Chondrocyte (in vitro differentiated cells): ENCODE data around the gene PRELID3B. TPM values are rescaled to one million over a fixed set of nuclear protein-coding genes. Genes with fewer than 3 reads are reported as not detected.

ENCODE experiments used
- DNase-seq: peaks from one replicate; pipeline ENCODE4 v3.0.0; 2021; ENCODE audit warnings: mixed read lengths, low spot score
- H3K27ac Mint-ChIP-seq: one replicate; pipeline ENCODE4 v1.8.0; 2021; ENCODE audit warnings: mild to moderate bottlenecking, moderate library complexity, mixed read lengths; ENCODE audit not compliant: unreplicated experiment
- H3K27me3 Mint-ChIP-seq: 2 replicates; pipeline ENCODE4 v1.8.0; 2021; ENCODE audit warnings: low read depth, mixed read lengths
- H3K36me3 Mint-ChIP-seq: 2 replicates; pipeline ENCODE4 v1.8.0; 2021; ENCODE audit warnings: low read depth, mixed read lengths
- H3K4me1 Mint-ChIP-seq: 2 replicates; pipeline ENCODE4 v1.8.0; 2021; ENCODE audit warnings: low read depth, mild to moderate bottlenecking, mixed read lengths
- H3K4me3 Mint-ChIP-seq: one replicate; pipeline ENCODE4 v1.8.0; 2021; ENCODE audit warnings: mild to moderate bottlenecking, moderate library complexity, mixed read lengths; ENCODE audit not compliant: unreplicated experiment
- H3K9me3 Mint-ChIP-seq: 2 replicates; pipeline ENCODE4 v1.8.0; 2021; ENCODE audit warnings: low read depth, mixed read lengths
- total RNA-seq: library from RNA; stranded (reverse); gene quantifications from 3 replicates; pipeline ENCODE4 v1.2.1, GENCODE V29; 2021
- TF ChIP-seq, protein P1 (sequence below): fragments of 200-600 bp; sonication (generic); IDR thresholded peaks from 2 replicates; pipeline ENCODE4 v1.5.0; 2021; ENCODE audit warnings: antibody characterized with exemption, mild to moderate bottlenecking, moderate library complexity

The PRELID3B gene
- total RNA-seq, 1 donor from 2014 or later = 41.1 TPM

DNA sequence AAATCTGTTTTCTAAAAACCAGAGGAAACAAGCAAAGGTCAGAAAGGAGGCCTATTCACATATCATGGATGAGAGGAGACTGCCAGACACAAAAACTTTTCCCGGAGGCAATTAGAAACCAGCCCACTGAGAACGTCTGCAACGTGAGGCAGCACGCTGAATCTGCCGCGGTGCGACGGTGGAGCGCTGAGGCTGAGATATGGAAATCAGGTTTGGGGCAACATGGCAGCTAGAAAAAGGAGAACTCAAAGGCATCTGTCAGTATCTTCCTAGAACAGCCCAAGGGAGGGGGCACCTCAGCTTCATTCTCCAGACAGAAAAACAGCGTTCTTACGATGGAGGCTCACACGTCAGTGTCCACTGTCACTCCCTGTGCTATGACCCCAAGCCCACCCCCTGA is 5.2 kb downstream of the PRELID3B start:
- Mint-ChIP-seq H3K27ac (no peak overlapping the region), H3K9me3 (no peaks in the 10 kb centered on the region), H3K4me3 (no peak overlapping the region), H3K36me3 (peaks cover 22% of the 10 kb centered on the region), H3K4me1 (peaks cover 34% of the 10 kb centered on the region), H3K27me3 (no peaks in the 10 kb centered on the region)
- no peak for DNase-seq
- TF ChIP-seq, protein P1, sequence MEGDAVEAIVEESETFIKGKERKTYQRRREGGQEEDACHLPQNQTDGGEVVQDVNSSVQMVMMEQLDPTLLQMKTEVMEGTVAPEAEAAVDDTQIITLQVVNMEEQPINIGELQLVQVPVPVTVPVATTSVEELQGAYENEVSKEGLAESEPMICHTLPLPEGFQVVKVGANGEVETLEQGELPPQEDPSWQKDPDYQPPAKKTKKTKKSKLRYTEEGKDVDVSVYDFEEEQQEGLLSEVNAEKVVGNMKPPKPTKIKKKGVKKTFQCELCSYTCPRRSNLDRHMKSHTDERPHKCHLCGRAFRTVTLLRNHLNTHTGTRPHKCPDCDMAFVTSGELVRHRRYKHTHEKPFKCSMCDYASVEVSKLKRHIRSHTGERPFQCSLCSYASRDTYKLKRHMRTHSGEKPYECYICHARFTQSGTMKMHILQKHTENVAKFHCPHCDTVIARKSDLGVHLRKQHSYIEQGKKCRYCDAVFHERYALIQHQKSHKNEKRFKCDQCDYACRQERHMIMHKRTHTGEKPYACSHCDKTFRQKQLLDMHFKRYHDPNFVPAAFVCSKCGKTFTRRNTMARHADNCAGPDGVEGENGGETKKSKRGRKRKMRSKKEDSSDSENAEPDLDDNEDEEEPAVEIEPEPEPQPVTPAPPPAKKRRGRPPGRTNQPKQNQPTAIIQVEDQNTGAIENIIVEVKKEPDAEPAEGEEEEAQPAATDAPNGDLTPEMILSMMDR = no peak

DNA sequence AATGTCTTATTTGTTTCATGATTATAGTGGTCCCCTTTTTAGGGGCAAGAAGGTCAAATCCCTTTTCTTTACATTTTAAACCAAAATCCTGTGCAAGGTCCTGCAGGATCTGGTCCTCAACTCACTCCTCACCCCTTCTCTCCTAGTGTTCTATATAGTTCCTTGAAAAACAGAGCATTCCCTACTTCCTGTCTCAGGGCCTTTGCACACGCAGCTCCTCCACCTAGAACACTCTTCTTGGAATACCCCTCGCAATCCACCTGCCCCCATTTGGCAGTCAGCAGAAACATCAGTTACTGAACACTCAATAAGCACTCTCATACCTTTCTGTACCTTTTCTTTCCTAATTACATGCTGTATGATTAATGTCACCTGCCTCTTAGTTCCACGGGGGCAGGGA is 7.2 kb downstream of the PRELID3B start:
- H3K27ac Mint-ChIP-seq = peak overlapping the region; percentile 61

DNA sequence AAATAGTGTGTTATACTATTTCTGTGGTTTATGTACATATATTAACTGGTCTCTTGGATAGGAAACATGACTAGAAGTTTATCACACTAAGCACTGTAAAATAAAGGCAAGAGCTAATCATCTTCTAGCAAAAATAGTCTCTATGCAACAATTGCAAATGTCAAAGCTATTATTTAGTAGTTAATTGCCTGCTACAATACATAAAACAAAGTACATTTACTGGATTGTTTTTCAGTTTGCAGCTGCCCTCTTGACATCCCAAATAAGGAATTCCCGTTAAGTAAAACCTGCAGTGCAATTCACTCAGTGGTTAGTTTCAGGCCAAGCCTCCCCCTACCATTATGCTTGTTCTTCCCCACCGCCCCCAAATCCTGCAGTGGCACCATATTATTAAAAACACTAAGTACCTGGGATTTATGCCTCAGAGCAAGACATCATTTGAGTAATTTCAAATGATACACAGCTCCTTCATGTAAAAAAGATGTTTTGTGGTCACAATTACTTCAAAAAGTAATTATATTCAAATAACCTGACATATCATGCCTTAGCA is 8.9 kb downstream of the PRELID3B start:
- H3K9me3 Mint-ChIP-seq = no peaks in the 10 kb centered on the region
- DNase-seq = no peak
- TF ChIP-seq, protein P1 = no peak
- H3K4me3 Mint-ChIP-seq = no peak overlapping the region
- peaks cover 33% of the 10 kb centered on the region for H3K4me1 Mint-ChIP-seq
- no peak overlapping the region for H3K27ac Mint-ChIP-seq
- H3K27me3 Mint-ChIP-seq = no peaks in the 10 kb centered on the region
- H3K36me3 Mint-ChIP-seq = peaks cover 22% of the 10 kb centered on the region

More for the DNA sequence above, 7.2 kb downstream of the PRELID3B start:
- no peaks in the 10 kb centered on the region for H3K27me3 Mint-ChIP-seq
- no peaks in the 10 kb centered on the region for H3K9me3 Mint-ChIP-seq
- peaks cover 20% of the 10 kb centered on the region for H3K36me3 Mint-ChIP-seq
- DNase-seq = no peak
- TF ChIP-seq, protein P1 = no peak
- H3K4me3 Mint-ChIP-seq = no peak overlapping the region
- H3K4me1 Mint-ChIP-seq = peaks cover 30% of the 10 kb centered on the region

DNA sequence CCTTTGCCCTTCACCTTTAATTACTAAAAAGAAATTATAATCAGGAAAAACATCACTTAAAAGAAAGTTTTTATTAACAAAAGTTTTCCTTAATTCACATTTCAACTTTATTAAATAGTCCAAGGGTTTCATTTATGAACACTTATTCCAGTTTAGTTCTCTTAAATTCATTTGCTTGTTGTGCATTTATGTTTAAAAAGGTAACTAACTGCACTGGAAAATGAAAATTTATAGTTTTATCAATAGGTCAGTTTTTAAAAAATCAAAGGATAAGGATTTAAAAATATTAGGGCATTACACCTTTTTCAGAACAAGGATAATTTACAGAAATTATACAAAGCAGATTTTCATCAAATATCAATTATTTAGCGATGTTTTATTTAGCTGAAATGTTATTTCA is 9.5 kb downstream of the PRELID3B start:
- H3K27ac Mint-ChIP-seq = peak overlapping the region; percentile 84
- H3K27me3 Mint-ChIP-seq = no peaks in the 10 kb centered on the region
- no peaks in the 10 kb centered on the region for H3K9me3 Mint-ChIP-seq
- DNase-seq = no peak
- peak overlapping the region; percentile 88 for H3K4me3 Mint-ChIP-seq
- peaks cover 39% of the 10 kb centered on the region for H3K4me1 Mint-ChIP-seq
- TF ChIP-seq, protein P1 = no peak
- peaks cover 25% of the 10 kb centered on the region for H3K36me3 Mint-ChIP-seq

DNA sequence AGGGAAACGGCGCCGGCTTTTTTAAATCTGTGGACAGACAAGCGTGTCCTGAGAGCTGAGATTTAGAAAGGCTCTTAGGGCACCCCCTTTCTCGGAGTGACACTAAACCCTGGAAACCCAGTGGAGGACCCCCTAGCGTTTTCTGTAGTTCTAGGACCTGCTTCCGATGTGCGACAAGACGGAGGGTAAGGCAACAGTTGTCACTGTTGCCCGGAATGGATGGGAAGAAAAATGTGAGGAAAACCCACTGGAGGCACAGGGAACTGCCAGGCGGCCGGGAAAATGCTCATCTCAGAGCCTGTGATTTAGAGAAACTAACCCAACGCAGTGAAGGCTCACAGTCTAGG is 9.9 kb downstream of the PRELID3B start:
- Mint-ChIP-seq H3K4me1 (peaks cover 43% of the 10 kb centered on the region), H3K4me3 (peak overlapping the region; percentile 88), H3K27ac (peak overlapping the region; percentile 84), H3K36me3 (peaks cover 25% of the 10 kb centered on the region), H3K9me3 (no peaks in the 10 kb centered on the region), H3K27me3 (no peaks in the 10 kb centered on the region)
- TF ChIP-seq, protein P1 = peak; percentile 60
- no peak for DNase-seq
